SK-N-SH (cell line): ENCODE measurements around the gene NELFB. TPM values are rescaled to one million over a fixed set of nuclear protein-coding genes. Genes with fewer than 3 reads are reported as not detected.

Experiments
- CTCF ChIA-PET: fragments of 300-600, 350-600 bp; formaldehyde crosslinking; extraction: SDS; loops from one replicate; lab custom pipeline; 2021; lab: Yijun Ruan, JAX
- POLR2A ChIA-PET: fragments of 350-600 bp; sonication (Branson Sonifier 250); formaldehyde crosslinking; extraction: SDS; loops from one replicate; lab custom pipeline; 2020; ENCODE audit warnings: antibody characterized with exemption, inconsistent platforms; lab: Yijun Ruan, JAX
- DNase-seq: peaks from one replicate; pipeline ENCODE4 v3.0.0; 2012
- H2AFZ ChIP-seq: fragments of 200-600 bp; sonication (generic); 2 replicates; pipeline ENCODE4 v1.8.1; 2016; ENCODE audit warnings: antibody characterized with exemption, mild to moderate bottlenecking, low read depth
- H3F3A ChIP-seq: fragments of 200-600 bp; sonication (generic); replicated peaks from 2 replicates; pipeline ENCODE3; 2016; ENCODE audit warnings: antibody characterized with exemption, mild to moderate bottlenecking; ENCODE audit not compliant: insufficient read depth
- H3K27ac ChIP-seq, 2 experiments: fragments of 200-500 bp in 1 of 2; fragments of 200-600 bp in 1 of 2; sonication (Bioruptor generic) in 1 of 2; sonication (generic), shearing (Covaris generic) in 1 of 2; 2 replicates each; pipeline versions ENCODE4 v1.5.1 to v1.6.1; 2014 to 2016; ENCODE audit warnings: low read depth in 2 of 2, inconsistent platforms in 1 of 2, low read length in 1 of 2, mild to moderate bottlenecking in 1 of 2, mixed read lengths in 1 of 2
- H3K27me3 ChIP-seq: fragments of 200-600 bp; sonication (generic), shearing (Covaris generic); 2 replicates; pipeline ENCODE4 v1.6.1; 2016; ENCODE audit warnings: mixed run types; ENCODE audit not compliant: insufficient read depth
- H3K36me3 ChIP-seq, 2 experiments: fragments of 200-500 bp in 1 of 2; fragments of 200-600 bp in 1 of 2; sonication (Bioruptor generic) in 1 of 2; sonication (generic) in 1 of 2; replicated peaks in 1 of 2; 2 replicates each; pipeline versions ENCODE3 to v1.5.1; 2014 to 2016; ENCODE audit warnings: low read length in 1 of 2, mild to moderate bottlenecking in 1 of 2; ENCODE audit not compliant: insufficient read depth in 2 of 2, control insufficient read depth in 1 of 2
- H3K4me1 ChIP-seq, 2 experiments: fragments of 200-500 bp in 1 of 2; fragments of 200-600 bp in 1 of 2; sonication (Bioruptor generic) in 1 of 2; sonication (generic), shearing (Covaris generic) in 1 of 2; 2 replicates each; pipeline versions ENCODE4 v1.5.1 to v1.6.1; 2014 to 2016; ENCODE audit warnings: low read depth in 1 of 2, low read length in 1 of 2, mixed run types in 1 of 2; ENCODE audit not compliant: insufficient read depth in 2 of 2, control insufficient read depth in 1 of 2
- H3K4me2 ChIP-seq: fragments of 200-600 bp; sonication (generic), shearing (Covaris generic); 2 replicates; pipeline ENCODE4 v1.6.1; 2017; ENCODE audit warnings: mixed run types
- H3K4me3 ChIP-seq, 2 experiments: fragments of 200-500 bp in 1 of 2; fragments of 200-600 bp in 1 of 2; sonication (Bioruptor generic) in 1 of 2; sonication (generic), shearing (Covaris generic) in 1 of 2; 2 replicates each; pipeline versions ENCODE4 v1.5.1 to v1.8.1; 2014 to 2016; ENCODE audit warnings: low read depth in 2 of 2, inconsistent platforms in 1 of 2, low read length in 1 of 2, mild to moderate bottlenecking in 1 of 2, mixed read lengths in 1 of 2, moderate library complexity in 1 of 2
- H3K79me2 ChIP-seq: fragments of 200-600 bp; sonication (generic); 2 replicates; pipeline ENCODE4 v1.8.1; 2017; ENCODE audit warnings: mild to moderate bottlenecking; ENCODE audit not compliant: insufficient read depth
- H3K9ac ChIP-seq: fragments of 200-600 bp; sonication (generic); 2 replicates; pipeline ENCODE4 v1.6.1; 2017; ENCODE audit warnings: mixed run types
- H3K9me2 ChIP-seq: fragments of 200-600 bp; sonication (generic); 2 replicates; pipeline ENCODE4 v1.6.1; 2017; ENCODE audit warnings: mixed run types
- H3K9me3 ChIP-seq: fragments of 200-600 bp; sonication (generic); 2 replicates; pipeline ENCODE4 v1.6.1; 2017; ENCODE audit warnings: mixed run types, mild to moderate bottlenecking, moderate library complexity
- H4K20me1 ChIP-seq: fragments of 200-600 bp; sonication (generic); 2 replicates; pipeline ENCODE4 v1.6.1; 2017; ENCODE audit warnings: mild to moderate bottlenecking, mixed run types; ENCODE audit not compliant: insufficient read depth
- CHD2 ChIP-seq: fragments of 150-350 bp; IDR thresholded peaks from 2 replicates; pipeline ENCODE4 v1.6.1; 2018; ENCODE audit warnings: low read length; ENCODE audit not compliant: partially characterized antibody
- CTCF ChIP-seq: fragments of 200-600 bp; sonication (generic); IDR thresholded peaks from 2 replicates; pipeline ENCODE4 v1.6.1; 2017; ENCODE audit warnings: antibody characterized with exemption, mild to moderate bottlenecking, moderate library complexity
- EP300 ChIP-seq, 2 experiments: IDR thresholded peaks; 2 replicates each; pipeline versions ENCODE4 v1.4.0 to v1.6.1; 2012; ENCODE audit warnings: borderline replicate concordance in 1 of 2, low read depth in 1 of 2, low read length in 1 of 2
- FOXJ3 ChIP-seq: sonication (generic); formaldehyde crosslinking; IDR thresholded peaks from 2 replicates; pipeline ENCODE4 v1.5.1; 2020; ENCODE audit warnings: mild to moderate bottlenecking, missing genetic modification reagents
- FOXM1 ChIP-seq: IDR thresholded peaks from 2 replicates; pipeline ENCODE4 v1.4.0; 2012; ENCODE audit warnings: low read depth, mild to moderate bottlenecking
- GABPA ChIP-seq: IDR thresholded peaks from 2 replicates; pipeline ENCODE4 v1.4.0; 2012; ENCODE audit warnings: low read depth, mild to moderate bottlenecking
- IRF3 ChIP-seq: fragments of 150-350 bp; IDR thresholded peaks from 2 replicates; pipeline ENCODE4 v1.6.1; 2016; ENCODE audit warnings: mild to moderate bottlenecking, low read depth, low read length
- MAX ChIP-seq: IDR thresholded peaks from 2 replicates; pipeline ENCODE4 v1.4.0; 2012; ENCODE audit warnings: low read depth
- NRF1 ChIP-seq: IDR thresholded peaks from 2 replicates; pipeline ENCODE4 v1.6.1; 2012; ENCODE audit warnings: low read depth, mild to moderate bottlenecking, low read length
- PBX3 ChIP-seq: IDR thresholded peaks from 2 replicates; pipeline ENCODE4; 2012
- POLR2AphosphoS5 ChIP-seq: IDR thresholded peaks from 2 replicates; pipeline ENCODE4 v1.6.1; 2012; ENCODE audit warnings: low read depth, low read length
- RCOR1 ChIP-seq: fragments of 150-350 bp; IDR thresholded peaks from 2 replicates; pipeline ENCODE4 v1.6.1; 2017; ENCODE audit warnings: antibody characterized with exemption, low read length
- REST ChIP-seq: IDR thresholded peaks from 2 replicates; pipeline ENCODE4 v1.6.1; 2012; ENCODE audit warnings: mild to moderate bottlenecking, low read depth, low read length, moderate library complexity
- RFX5 ChIP-seq: IDR thresholded peaks from 2 replicates; pipeline ENCODE4 v1.6.1; 2012; ENCODE audit warnings: mild to moderate bottlenecking, improper control_type of control experiment, low read length
- RXRA ChIP-seq: IDR thresholded peaks from 2 replicates; pipeline ENCODE4 v1.4.0; 2012; ENCODE audit warnings: low read depth, mild to moderate bottlenecking, borderline replicate concordance
- SIN3A ChIP-seq: IDR thresholded peaks from 2 replicates; pipeline ENCODE4 v1.6.1; 2012; ENCODE audit warnings: low read depth, mild to moderate bottlenecking, low read length, moderate library complexity, borderline replicate concordance
- TAF1 ChIP-seq: IDR thresholded peaks from 2 replicates; pipeline ENCODE4 v1.6.1; 2012; ENCODE audit warnings: low read depth, mild to moderate bottlenecking, low read length, moderate library complexity, borderline replicate concordance
- TEAD4 ChIP-seq: IDR thresholded peaks from 2 replicates; pipeline ENCODE4 v1.4.0; 2012; ENCODE audit warnings: mild to moderate bottlenecking, borderline replicate concordance; ENCODE audit not compliant: insufficient read depth
- YY1 ChIP-seq: IDR thresholded peaks from 2 replicates; pipeline ENCODE4 v1.4.0; 2012; ENCODE audit warnings: low read depth, mild to moderate bottlenecking
- WGBS: methylation state at CpG from one replicate; pipeline ENCODE4 v1.1.6; 2017; ENCODE audit warnings: low lambda C conversion rate; 5-methylcytosine and 5-hydroxymethylcytosine counted together
- polyA plus RNA-seq, 3 experiments: library from polyadenylated mRNA; depleted of rRNA; stranded (reverse); fragments of >200 nt; gene quantifications; 2 replicates each; pipeline ENCODE4 v1.2.3, GENCODE V29; 2012

Gene NELFB
- polyA plus RNA-seq, 1 of the 3 experiments (the other 2 are of a cell fraction): 62.7 TPM

GRCh38 chr9:137240841-137241489 lies 14.2 kb upstream of the NELFB start, which contains the start of gene TUBB4B:
Gene TUBB4B (plus strand): TSS chr9:137241287. CDS start chr9:137241361, 74 bp downstream.
- Histone ChIP-seq H3K4me2 (peak within 1 kb of the TSS; percentile 98), H3K79me2 (peaks cover 55% of the 10 kb centered on the region), H3K9me2 (no peaks in the 10 kb centered on the region), H3K27ac (peak within 1 kb of the TSS; percentile 95 to 98), H3K36me3 (peaks cover 13 to 20% of the 10 kb centered on the region in 2 experiments), H3K4me3 (peak within 1 kb of the TSS; percentile 84 to 87), H2AFZ (peak within 1 kb of the TSS; percentile 58; the same call in 1 of the 2 replicates), H4K20me1 (peaks cover 29% of the 10 kb centered on the region), H3K4me1 (peaks cover 17 to 37% of the 10 kb centered on the region in 2 experiments; a peak in 2 of 4 replicates), H3F3A (peaks cover 19% of the 10 kb centered on the region), H3K27me3 (no peaks in the 10 kb centered on the region), H3K9ac (peak within 1 kb of the TSS; percentile 94), H3K9me3 (no peaks in the 10 kb centered on the region)
- CTCF ChIA-PET: interaction anchor here (1.1 to 2.1 kb wide), 7 partner anchors 12 to 194 kb away, joined by 3 to 9 read pairs (median 3); partner anchors contain the start of genes EXD3, NELFB, NOXA1 and NPDC1
- TF ChIP-seq CHD2 (peak; percentile 96), FOXJ3 (CRISPR knock-in tag) (no peak), YY1 (peak; percentile 85), REST (peak; percentile 79; the same call in 1 of the 2 replicates), EP300 (IDR thresholded peaks at IDR 0.05; ENCODE audit: borderline replicate concordance in 1 of 2, low read depth in 1 of 2, low read length in 1 of 2) (no peak; a peak in 1 of 4 replicates), RXRA (no peak), TEAD4 (no peak), RCOR1 (no peak), IRF3 (peak; percentile 99), POLR2AphosphoS5 (peak; percentile 100), NRF1 (peak; percentile 85), FOXM1 (peak; percentile 85; the same call in 1 of the 2 replicates), RFX5 (peak; percentile 73), MAX (peak; percentile 79), PBX3 (peak; percentile 100), TAF1 (peak; percentile 99), SIN3A (peak; percentile 98), CTCF (no peak), GABPA (no peak; the same call in none of the 2 replicates)
- peak; percentile 98 for DNase-seq
- POLR2A ChIA-PET: interaction anchor here (0.8 to 6.4 kb wide), 20 partner anchors 10 to 170 kb away, joined by 3 to 83 read pairs (median 6); partner anchors contain the start of genes ANAPC2, CYSRT1, DPP7 and GRIN1
- WGBS: under 1% methylated on average over 21 of the region's 67 CpGs
